GM18870 (cell line): ENCODE measurements around the gene ABCA3.
"Not testable (repeated sequence)": the region's sequence is repeated elsewhere in the genome, so short reads cannot be mapped to it uniquely, and the experiment has no call there.

Experiments used
- ATAC-seq: cut with Tn5 transposase; IDR thresholded peaks from one replicate; pipeline ENCODE4 v1.9.1; 2021; ENCODE audit warnings: moderate library complexity; ENCODE audit not compliant: unreplicated experiment

Gene ABCA3

DNA sequence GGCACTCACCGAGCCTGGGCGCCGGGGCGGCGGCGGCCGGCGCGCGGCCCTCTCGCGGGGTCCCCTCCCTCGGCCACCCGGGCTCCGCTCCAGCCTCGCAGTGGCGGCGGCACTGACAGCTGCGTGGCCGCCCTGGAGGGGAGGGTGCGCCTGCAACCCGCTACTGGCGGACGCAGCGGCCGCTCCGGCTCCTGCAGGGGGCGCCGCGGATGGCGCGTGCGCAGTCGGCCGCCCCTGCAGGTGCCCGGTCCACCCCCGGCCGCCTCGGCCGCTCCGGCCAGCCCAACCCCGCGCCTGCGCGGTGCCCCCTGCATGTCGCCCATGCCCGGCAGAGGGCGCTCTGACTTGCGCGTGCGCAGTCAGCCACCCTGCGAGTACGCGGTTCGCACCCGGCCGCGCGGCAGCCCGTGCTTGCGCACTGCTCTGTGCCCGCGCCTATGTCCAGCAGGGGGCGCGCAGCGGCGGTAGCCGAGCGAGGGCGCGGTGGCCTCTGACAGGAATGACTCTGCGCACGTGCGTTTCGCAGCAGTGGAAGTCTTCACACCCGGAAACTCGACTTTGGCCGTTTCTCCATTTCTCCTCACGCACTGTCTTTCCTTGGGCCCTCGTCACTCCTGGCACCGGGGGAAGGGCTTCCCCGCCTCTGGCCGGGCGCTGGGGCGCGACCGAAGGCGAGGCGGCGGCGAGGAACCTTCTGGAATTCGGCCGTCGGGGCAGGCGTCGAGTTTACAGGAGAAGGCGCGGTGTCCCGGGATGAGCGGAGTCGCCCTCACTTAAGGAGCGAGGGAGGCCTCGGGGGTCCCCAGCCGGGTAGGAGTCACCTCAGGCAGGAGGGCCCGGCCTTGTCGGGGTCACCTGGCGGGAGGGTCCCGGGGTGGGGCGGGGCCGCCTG lies at the start of gene ABCA3:
Gene ABCA3 (minus strand): TSS at position 165 of the 892 bp plus-strand sequence. CDS start 14,262 bp downstream, outside the sequence.
- peak; percentile 56 for ATAC-seq

DNA sequence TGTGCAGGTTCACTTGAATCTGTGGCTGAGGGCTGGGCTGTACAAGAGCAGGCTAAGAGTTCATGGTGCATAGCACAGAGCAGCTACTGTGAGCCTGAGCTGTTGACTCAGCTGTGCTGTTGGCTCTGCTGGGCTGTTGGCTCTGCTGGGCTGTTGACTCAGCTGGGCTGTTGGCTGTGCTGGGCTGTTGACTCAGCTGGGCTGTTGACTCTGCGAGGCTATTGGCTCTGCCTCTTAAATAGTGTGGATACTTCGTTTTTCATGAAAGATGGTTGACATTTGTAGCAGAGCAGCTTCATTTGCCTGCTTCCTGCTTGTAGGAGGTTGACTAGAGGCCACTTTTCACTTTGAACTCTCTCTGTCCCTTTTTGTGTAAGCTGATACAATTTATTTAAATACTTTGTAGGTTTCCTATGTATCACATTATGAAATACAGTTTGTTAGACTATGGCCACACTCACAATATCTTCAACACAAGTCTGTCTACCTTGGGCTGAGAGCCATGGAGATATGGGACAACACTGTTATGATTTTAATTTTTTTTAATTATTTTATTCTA lies 48.4 kb upstream of the ABCA3 start:
- ATAC-seq, result no peak

DNA sequence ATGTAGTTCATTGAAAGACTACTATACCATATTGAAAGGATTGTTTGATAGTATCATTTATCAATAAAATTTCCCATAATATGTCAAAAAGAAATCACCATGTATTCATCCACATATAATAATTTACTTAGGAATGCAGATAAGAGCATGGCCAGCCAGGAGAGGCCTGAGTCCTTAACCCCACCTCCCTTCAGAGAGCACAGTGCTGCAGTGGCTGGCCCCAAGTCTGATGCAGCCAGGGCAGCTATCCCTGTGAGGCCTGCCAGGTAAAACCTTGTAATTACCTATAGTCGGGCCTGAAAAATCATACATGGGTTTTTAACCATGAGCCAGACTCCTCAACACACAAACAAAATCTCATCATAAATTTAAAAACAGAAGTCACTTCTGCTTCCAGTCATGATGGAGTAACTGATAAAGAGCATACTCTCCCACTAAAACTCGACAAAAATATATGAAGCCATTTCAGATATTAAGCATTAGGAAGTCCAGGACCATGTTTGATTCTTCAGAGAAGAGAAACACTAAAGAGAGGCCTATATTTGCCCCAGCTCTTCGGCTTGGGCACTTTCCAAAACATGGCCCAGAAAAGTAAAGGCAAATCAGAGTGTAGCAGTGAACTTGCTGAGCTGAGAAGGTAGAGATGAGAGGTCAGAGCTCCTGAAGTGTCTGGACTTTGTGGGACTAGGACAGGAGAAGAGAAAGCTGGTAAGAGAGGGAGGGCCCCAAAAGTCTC lies 47.8 kb upstream of the ABCA3 start:
- no peak for ATAC-seq

DNA sequence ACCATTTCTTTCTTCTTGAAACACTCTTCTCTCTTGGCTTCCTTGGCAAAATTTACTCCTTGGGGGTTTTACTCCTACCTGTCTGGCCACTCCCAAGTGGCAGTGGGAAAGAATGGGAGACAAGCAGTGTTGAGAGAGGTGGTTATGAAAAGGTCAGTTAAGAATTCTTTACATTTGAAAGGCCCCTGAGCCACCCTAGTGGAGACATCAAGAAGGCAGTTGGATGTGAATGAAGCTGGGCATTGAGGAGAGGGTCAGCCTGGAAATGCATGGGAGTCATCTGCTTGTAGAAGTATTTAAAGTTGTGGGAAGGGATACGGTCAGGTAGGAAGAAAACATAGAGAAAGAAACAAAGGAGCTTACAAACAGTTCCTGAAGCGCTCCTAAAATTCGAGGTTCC lies 46.5 kb upstream of the ABCA3 start:
- ATAC-seq, result no peak

DNA sequence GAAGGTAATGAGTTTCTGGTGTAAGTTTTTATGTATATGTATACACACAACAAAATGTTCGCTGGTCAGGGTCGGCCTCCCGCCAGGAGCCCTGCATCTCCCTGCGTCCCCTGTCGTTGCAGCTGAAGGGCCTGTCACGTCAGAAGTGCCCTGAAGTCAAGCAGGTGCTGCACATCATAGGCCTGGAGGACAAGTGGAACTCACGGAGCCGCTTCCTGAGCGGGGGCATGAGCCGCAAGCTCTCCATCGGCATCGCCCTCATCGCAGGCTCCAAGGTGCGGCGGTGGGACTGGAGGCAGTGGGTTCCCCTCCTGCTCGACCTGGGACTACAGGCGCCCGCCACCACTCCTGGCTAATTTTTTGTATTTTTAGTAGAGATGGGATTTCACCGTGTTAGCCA lies 45.5 kb upstream of the ABCA3 start:
- not testable (repeated sequence) for ATAC-seq

DNA sequence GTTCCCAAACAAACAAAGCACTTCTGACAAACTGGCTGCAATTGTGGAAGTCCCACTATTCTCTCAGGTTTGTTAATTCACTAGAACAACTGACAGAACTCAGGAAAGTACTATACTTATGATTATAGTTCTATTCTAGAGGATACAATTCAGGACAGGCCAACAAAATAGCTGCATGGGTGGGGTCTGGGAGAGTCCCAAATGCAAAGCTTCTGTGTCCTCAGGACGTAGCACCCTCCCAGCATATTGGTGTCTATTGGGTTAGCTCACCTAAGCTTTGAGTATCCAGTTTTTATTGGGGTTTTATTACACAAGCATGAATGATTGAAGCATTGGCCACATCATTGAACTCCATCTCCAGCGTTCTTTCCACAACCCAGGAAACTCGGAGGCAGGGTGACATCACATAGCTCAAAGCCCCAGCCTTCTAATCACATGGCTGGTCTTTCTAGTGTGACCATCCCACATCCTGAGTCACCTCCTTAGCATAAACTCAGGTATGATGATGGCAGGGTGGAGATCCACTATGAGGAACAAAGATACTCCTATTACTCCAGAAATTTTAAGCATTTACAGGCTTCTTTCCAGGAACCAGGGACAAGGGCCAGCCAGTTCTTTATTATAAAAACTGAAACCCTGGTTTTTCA lies 44.8 kb upstream of the ABCA3 start:
- ATAC-seq, result no peak

DNA sequence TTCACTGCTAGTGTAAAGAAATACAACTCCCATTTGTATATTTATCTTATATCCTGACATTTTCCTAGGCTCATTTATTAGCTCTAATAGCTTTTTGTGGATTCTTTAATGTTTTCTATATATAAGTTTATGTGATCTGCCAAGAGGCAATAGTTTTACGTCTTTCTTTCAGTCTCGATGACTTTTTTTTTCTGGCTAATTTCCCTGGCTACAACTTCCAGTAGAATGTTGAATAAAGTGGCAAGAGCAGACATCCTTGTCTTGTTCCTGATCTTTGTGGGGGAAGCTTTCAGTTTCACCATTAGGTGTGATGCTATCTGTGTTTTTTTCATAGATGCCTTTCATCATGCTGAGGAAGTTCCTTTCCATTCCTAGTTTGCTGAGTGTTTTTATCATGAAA lies 43.9 kb upstream of the ABCA3 start:
- ATAC-seq, result no peak

DNA sequence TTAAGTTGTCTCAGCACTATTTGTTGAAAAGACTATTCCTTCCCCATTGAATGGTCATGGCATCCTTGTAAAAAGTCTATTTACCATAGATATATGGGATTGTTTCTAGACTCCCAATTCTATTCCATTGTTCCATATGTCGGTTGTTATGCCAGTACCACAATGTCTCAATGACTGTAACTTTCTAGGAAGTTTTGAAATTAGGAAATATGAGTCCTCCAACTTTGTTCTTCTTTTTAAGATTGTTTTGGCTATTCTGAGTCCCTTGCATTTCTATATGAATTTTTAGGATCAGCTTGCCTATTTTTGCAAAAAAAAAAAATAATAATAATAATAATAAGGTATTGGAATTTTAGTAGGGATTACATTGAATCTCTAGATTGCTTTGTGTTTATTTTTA lies 43.0 kb upstream of the ABCA3 start:
- ATAC-seq, result no peak

DNA sequence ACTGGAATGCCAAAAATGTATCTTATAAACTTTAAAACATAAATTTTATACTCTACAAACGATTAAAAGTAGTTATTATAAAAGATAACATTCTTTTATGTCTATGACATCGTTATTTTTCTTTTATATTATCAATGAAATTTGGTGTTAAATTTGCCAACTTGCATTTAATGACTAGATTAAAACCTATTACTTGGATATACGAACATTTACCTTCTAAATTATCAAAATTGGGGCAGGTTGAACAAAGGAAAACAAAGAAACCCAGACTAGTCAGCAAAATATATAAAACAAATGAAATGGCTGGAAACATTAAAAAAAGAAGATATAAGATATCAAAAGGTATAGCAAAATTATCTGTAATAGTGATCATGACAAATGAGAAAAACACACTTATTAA lies 34.1 kb upstream of the ABCA3 start:
- ATAC-seq, result no peak

DNA sequence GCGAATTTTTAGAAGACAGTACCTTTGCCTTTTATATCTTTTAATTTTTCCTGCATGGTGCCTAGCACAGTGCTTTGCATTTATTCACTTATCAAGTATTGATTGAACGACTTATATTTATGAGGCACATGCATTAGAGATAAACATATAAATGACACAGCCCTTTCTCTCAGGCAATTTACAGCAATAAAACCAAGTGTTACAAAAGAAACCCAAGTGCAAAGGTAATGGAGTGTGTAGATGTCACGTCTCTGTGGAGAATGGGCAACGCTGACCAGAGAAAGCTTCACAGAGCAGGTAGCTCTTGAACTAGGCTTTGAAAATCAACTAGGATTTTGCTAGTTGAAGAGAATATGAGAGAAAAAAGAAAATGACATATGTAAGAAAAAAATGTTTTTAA lies 32.6 kb upstream of the ABCA3 start:
- ATAC-seq, result no peak

DNA sequence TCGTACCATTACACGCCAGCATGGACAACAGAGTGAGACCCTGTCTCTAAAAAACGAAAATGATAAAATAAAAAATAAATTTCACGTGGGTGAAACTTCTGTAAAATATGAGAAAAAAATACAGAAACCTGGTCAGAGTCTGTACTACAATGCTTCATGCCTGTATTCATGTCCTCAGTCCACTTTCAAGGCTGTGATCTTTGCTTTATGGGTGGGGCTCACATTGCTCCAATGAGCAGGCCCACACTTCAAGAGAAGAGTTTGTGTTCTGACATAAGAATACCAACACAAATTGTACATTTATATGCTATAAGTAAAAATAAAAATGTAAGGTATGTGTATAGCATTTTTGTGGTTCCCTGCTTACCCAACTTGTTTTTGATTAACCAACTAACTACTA lies 32.2 kb upstream of the ABCA3 start:
- no peak for ATAC-seq

DNA sequence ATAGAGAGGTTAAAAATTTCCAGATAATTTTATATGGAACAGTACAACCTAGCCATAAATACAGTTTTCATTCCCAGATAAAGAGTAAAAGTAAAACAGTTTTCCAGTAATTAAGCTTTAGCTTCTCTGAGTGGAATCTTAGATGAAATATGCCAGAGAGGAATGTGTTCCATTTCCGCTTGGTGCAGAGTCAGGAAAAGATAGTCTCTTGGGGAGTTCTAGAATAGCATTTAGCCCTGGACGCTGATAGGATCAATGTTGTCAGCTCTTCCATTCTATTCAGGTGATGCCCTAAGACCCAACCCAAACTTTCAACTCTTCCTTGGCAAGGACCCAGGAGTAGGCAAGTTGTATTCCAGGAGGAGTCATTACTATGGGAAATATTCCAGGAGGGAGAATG lies 30.9 kb upstream of the ABCA3 start:
- no peak for ATAC-seq

DNA sequence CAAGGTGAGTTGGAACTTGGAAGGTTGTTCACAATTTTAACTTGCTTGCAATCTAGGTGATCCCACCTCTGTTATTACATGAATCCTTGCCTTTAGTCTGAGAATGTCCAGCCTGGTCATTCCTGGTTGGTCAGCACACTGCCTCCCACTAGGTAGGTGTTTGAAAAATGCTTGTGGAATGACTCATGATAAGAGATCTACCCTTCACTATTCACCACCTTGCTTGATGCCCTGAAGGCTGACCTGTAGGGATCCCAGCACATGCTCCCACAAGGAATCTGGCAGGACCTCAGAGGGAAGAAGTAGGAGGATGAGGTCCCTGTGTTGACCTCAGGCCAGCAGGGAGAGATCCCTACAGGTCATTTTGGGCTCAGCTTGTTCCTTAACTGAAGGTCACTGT lies 30.2 kb upstream of the ABCA3 start:
- ATAC-seq, result no peak

DNA sequence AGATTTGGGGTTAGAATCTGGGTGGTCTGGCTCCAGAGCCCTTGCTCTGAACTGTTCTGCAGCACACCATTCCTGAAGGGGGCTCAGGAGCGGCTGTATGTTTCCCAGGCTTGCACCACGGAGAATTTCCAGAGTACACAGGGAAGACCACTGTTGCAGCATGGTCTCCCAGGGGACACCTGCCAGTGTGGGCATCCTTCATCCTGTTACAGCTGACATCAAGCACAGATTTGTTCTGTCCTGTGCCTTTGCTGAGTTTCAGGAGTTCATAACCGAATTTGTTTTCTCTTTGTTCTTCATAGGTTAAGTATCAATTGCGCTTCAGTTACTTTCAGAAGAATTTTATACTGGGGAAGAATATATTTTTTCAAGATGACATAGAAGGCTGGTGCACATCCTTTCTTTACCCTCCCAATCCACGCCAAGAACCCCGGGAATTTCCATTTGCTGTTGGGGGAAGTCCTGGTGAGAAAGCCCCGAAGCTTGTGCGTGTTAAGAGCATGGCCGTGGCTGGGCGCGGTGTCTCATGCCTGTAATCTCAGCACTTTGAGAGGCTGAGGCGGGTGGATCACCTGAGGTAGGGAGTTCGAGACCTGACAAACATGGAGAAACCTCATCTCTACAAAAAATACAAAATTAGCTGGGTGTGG lies 26.3 kb upstream of the ABCA3 start:
- ATAC-seq, result no peak

DNA sequence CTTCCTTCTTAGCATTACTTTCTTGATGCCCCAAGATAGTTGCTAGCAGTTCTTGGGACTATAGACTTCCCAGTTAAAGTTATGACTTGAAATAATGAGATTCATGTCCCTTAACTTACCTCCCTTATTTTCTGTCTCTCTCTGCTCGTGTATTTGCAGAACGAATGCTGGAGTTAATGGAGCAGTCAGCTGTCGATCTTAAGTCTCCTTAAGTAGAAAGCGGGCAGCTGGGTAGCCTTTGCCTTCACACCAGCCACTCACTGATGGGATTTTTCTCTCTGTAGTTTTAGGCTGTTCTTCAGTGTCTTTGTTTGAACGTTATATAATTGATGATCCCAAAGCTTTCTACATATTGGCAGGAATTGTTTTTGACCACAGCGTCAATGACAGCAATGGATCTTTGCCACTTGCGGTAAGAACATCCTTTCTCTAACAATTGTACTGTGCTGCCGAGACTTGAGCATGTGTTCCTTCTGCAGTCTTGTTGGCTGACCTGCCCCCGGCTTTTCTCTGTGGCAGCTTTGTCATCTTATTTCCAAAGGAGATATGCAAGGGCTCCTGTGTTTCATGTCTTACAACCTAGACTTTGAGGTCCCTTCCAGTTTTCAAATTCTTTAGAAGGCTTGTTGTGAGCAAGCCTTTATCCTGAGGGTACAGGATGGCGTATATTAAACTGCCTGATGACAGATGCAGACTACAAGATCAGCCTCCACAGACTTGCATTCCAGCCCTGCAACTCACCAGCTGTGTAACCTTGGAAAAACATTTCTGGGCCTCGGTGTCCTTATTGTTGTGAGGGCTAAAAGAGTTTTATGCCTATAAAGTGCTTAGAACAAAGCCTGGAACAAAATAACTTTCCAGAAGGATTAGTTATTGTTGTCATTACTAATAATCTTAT lies 25.1 kb upstream of the ABCA3 start:
- no peak for ATAC-seq

DNA sequence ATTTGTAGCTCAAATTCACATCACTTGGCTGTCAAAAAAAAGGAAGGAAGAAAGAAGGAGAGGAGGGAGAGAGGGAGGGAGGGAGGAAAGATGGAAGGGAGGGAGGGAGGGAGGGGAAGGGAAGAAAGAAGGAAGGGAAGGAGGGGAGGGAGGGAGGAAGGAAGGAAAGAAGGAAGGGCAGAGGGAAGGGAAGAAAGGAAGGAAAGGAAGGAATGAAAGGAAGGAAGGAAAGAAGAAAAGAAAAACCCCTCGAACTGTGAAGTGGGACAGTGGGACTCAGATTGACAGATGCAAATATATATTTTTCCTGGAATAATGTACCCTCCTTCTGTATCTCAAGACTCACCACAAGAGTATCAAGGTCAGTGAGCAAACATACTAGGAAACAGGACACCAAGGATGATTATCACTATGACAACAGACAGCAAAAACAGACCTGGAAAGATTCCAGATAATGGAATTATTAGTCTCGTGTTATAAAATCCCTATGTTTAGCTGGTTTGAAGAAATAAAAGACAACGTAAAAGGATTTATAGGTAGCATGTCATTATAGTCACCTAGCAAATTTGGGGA lies 24.2 kb upstream of the ABCA3 start:
- ATAC-seq, result no peak

DNA sequence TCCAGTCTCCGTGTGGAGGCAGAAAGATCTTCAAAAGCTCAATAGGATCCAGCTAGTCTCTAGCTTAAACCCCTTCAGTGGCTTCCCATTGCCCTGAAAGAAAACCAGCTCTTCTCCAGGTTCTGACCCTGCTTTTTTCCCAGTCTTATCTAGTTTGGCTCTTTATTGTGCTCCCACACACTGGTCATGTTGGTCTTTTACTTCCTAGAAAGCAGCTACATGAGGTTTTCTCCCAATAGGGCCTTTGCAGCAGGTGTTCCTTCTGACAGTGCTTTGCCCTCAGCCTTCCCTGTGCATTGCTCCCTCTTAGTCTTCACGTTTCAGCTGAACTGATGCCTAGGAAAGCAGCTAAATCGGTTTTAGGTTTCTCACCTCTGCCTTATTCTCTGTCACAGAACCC lies 21.7 kb upstream of the ABCA3 start:
- ATAC-seq, result no peak

DNA sequence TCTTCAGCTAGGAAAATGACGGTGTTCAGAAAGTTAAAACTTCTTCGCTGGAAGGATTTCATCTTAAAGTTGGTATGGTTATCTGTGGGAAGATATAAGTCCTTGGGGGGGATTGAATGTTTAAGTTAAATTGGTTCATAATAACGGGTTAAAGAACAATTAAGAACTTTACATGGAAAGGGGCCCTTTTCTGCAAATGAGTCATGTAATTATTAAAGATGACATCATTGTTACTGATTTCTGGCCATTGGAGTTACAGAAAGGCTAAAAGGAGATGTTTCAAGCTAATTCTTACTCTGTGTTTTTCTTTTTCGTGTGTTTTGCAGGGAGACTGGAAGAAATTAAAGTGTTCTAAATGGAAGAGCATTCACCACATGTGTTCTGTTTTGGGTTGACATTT lies 20.6 kb upstream of the ABCA3 start:
- ATAC-seq, result no peak

DNA sequence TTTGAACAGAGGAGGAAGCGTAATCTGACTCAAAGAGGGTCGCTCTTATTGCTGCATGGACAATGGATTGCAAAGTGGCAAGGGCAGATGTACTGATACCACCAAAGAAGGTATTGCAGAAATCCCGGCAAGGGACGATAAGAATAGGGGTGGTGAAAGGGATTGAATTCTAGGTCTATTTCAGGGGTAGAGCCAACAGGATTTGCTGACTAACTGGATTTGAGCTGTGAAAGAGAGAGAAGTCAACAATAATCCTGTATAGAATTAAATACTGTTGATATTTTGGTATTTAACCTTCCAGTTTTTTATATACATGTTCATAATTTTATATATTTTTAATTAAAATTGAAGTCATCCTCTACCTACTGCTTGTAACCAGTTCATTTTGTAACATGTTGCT lies 19.4 kb upstream of the ABCA3 start:
- ATAC-seq, result no peak

DNA sequence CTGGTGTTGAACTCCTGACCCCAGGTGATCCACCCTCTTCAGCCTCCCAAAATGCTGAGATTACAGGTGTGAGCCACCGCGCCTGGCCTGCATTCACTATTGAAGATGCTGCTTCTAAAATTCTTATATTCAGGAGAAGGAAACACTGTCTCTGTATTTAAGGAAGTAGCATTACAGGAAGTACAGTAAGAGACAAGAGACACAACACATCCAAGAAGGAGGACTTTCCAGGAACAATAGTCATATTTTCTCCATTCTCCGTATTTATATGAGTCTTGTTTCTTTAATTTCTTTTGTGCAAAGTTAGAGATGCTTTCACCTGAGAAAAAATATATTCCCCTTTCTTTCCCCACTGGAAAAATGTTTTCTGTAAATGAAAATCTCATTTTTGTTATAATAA lies 18.3 kb upstream of the ABCA3 start:
- ATAC-seq, result no peak
